ENCODE measurements around the gene EI24. TPM values are rescaled to one million over a fixed set of nuclear protein-coding genes. Genes with fewer than 3 reads are reported as not detected.

The EI24 gene
- total RNA-seq, 1 experiment from 2014 or later: 82.2 TPM

GRCh38 chr11:125605417-125605816 lies 36.1 kb downstream of the EI24 start:
- intact Hi-C loops (cut with micrococcal nuclease; ENCODE audit: unreplicated experiment): no loop called here
- Mint-ChIP-seq H3K4me1 (ENCODE audit: low read depth, unreplicated experiment) (no peaks in the 10 kb centered on the region), H3K27ac (ENCODE audit: unreplicated experiment) (no peak overlapping the region), H3K9me3 (ENCODE audit: low read depth, unreplicated experiment) (no peaks in the 10 kb centered on the region), H3K4me3 (ENCODE audit: low read depth, unreplicated experiment) (no peak overlapping the region), H3K36me3 (ENCODE audit: insufficient read depth, unreplicated experiment) (peaks cover 42% of the 10 kb centered on the region), H3K27me3 (ENCODE audit: unreplicated experiment) (no peaks in the 10 kb centered on the region)
- no peak for DNase-seq
- no peak for TF ChIP-seq CTCF (IDR thresholded peaks at IDR 0.05; ENCODE audit: unreplicated experiment)
- CTCF ChIA-PET: no interaction called here
- BruUV-seq (replicated peaks): no TSS peak

GRCh38 chr11:125609545-125609944 lies 40.3 kb downstream of the EI24 start:
- DNase-seq: no peak
- H3K27me3 Mint-ChIP-seq (ENCODE audit: unreplicated experiment): no peaks in the 10 kb centered on the region
- intact Hi-C loops (cut with micrococcal nuclease; ENCODE audit: unreplicated experiment): no loop called here
- H3K9me3 Mint-ChIP-seq (ENCODE audit: low read depth, unreplicated experiment): no peaks in the 10 kb centered on the region
- peaks cover 57% of the 10 kb centered on the region for H3K36me3 Mint-ChIP-seq (ENCODE audit: insufficient read depth, unreplicated experiment)
- H3K4me1 Mint-ChIP-seq (ENCODE audit: low read depth, unreplicated experiment): no peaks in the 10 kb centered on the region
- CTCF ChIA-PET: interaction anchor here (0.6 kb wide), 1 partner anchor 41 kb away, joined by 4 read pairs; no protein-coding TSS in a partner anchor
- TF ChIP-seq CTCF (IDR thresholded peaks at IDR 0.05; ENCODE audit: unreplicated experiment): no peak
- no peak overlapping the region for H3K27ac Mint-ChIP-seq (ENCODE audit: unreplicated experiment)
- no TSS peak for BruUV-seq (replicated peaks)
- no peak overlapping the region for H3K4me3 Mint-ChIP-seq (ENCODE audit: low read depth, unreplicated experiment)

DNA sequence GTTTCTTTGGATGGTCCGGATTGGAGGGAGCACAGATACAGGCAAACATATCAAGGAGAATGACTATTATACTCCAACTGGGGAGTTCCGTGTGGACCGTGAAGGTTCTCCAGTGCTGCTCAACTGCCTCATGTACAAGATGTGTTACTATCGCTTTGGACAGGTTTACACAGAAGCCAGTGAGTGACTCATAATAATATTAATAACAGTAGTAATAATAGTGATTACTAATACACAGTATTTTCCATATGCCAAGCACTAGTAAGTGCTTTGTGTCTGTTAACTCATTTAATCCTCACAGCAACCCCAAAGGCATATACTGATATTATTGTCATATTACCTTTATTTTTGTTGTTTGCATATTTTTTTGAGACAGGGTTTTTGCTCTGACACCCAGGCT lies 49.1 kb downstream of the EI24 start:
- intact Hi-C loops (cut with micrococcal nuclease; ENCODE audit: unreplicated experiment): no loop called here
- no TSS peak for BruUV-seq (replicated peaks)
- no peak for TF ChIP-seq CTCF (IDR thresholded peaks at IDR 0.05; ENCODE audit: unreplicated experiment)
- no peak overlapping the region for H3K27ac Mint-ChIP-seq (ENCODE audit: unreplicated experiment)
- CTCF ChIA-PET: no interaction called here
- H3K27me3 Mint-ChIP-seq (ENCODE audit: unreplicated experiment): no peaks in the 10 kb centered on the region
- peaks cover 27% of the 10 kb centered on the region for H3K36me3 Mint-ChIP-seq (ENCODE audit: insufficient read depth, unreplicated experiment)
- H3K4me3 Mint-ChIP-seq (ENCODE audit: low read depth, unreplicated experiment): no peak overlapping the region
- no peaks in the 10 kb centered on the region for H3K9me3 Mint-ChIP-seq (ENCODE audit: low read depth, unreplicated experiment)
- H3K4me1 Mint-ChIP-seq (ENCODE audit: low read depth, unreplicated experiment): no peaks in the 10 kb centered on the region
- DNase-seq: no peak

GRCh38 chr11:125621995-125622394 lies 52.7 kb downstream of the EI24 start:
- no peak overlapping the region for H3K4me3 Mint-ChIP-seq (ENCODE audit: low read depth, unreplicated experiment)
- TF ChIP-seq CTCF (IDR thresholded peaks at IDR 0.05; ENCODE audit: unreplicated experiment): no peak
- no peak overlapping the region for H3K27ac Mint-ChIP-seq (ENCODE audit: unreplicated experiment)
- BruUV-seq (replicated peaks): no TSS peak
- H3K27me3 Mint-ChIP-seq (ENCODE audit: unreplicated experiment): no peaks in the 10 kb centered on the region
- H3K9me3 Mint-ChIP-seq (ENCODE audit: low read depth, unreplicated experiment): no peaks in the 10 kb centered on the region
- H3K36me3 Mint-ChIP-seq (ENCODE audit: insufficient read depth, unreplicated experiment): peaks cover 35% of the 10 kb centered on the region
- CTCF ChIA-PET: no interaction called here
- peaks cover 9% of the 10 kb centered on the region for H3K4me1 Mint-ChIP-seq (ENCODE audit: low read depth, unreplicated experiment)
- DNase-seq: no peak
- intact Hi-C loops (cut with micrococcal nuclease; ENCODE audit: unreplicated experiment): no loop called here
